NCI-H748 treated with DMSO at 0.1 percent for 48 hours (cell line): ENCODE results near the gene NLRC5.
"Not testable (repeated sequence)": the region's sequence is repeated elsewhere in the genome, so short reads cannot be mapped to it uniquely, and the experiment has no call there.

Experiments used
- DNase-seq: peaks from one replicate; lab custom pipeline; 2025; lab: John Stamatoyannopoulos, UW

Gene NLRC5

DNA sequence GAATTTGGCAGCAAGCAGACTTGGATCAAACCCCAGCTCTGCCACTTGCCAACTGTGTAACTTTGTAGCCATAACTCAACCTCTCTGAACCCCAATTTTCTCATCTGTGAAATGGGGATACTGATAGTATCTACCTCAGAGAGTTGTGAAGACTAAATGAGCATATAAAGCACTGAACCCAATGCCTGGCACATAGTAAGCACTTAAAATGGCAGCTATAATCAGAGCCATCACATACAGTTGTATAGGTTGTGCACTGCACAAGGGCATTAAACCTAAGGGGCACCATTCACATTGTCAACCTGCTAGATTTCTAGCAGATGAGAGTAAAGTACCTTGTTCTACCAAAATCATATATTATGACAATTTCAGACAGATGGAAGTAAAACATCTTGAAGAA lies 92.4 kb downstream of the NLRC5 start:
- DNase-seq, result no peak

DNA sequence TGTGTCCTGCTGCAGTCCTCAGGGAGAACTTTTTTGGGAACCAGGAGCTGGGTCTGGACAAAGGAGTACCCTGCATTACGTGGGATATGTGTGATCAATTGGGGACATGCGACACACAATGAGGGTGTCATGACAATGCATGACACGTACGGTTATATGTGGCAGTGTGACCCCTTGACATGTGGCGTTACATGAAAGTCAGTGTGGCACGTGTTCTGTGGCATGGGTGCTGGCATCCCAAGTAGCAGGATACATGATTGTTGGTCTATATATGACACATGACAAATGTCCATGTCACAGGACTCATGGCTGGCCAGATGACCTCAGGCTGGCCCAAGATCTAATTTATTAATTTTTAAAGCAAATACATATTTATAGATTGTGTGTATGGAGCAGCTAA lies 93.3 kb downstream of the NLRC5 start:
- DNase-seq, result no peak

DNA sequence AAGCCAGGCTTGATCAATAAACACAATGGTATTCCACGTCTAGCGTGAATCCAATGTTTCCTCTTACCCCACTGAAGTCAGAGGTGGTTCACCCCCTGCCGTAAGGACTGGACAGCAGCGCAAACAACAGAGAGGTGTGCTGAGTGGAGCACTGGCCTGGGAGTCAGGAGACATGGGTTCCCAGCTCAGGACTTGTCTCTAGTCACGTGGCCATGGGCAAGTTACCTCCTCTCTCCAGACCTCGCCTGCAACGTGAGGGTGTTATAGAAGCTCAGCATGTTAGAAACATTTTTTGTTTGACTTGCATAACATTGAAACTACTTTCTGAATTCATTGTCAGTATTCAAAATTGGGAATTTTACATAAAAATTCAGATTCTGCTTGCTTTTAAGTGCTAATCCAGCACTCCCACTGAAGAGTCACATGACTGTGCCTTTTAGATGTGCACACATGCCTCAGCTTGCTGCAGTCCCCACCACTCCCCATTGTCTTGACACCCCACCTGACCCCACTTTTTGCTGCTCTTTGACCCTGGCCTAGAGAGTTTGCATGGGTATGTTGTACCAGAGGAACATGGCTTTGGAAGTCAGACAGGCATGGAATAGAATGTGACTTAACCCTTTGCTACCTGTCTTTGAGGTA lies 94.2 kb downstream of the NLRC5 start:
- DNase-seq, result no peak

DNA sequence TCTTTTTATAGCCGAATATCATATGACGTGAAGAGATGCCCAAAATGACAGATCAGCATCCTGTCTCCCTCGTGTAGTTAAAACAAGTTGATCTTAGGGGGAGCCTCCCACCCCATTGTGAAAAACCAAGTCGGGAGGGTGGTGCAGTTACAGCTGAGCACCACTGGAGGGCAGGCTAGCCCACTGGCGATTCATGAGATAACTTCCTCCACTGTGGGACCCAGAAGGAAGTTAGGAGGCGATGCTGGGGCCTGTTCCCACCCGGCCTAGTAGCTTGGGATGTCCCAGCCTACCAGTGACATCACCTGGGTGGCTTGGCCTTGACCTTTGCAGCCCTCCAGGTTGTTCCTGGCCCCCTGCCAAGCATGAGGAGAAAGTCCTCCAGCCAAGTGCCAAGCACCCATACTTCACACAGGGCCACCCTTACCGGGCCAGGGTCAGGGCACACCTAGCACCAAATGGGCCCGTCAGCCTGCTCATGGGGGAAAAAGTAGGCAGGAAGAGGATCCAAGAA lies 95.0 kb downstream of the NLRC5 start:
- DNase-seq, result no peak

DNA sequence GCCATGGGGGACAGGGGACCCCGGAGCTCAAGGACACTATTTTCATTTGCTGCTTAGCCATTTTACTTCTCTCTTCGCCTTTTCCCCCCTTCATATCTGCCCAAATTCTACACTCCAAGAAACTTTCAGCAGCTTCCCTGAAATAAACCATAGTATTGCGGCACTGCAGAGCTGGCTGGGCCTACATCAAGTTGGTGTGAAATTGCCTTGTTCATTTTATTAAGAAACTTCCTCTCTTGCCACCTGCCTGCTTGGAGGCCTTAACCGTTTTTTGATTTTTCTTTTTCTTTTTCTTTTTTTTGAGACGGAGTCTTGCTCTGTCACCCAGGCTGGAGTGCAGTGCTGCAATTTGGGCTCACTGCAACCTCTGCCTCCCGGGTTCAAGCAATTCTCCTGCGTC lies 95.6 kb downstream of the NLRC5 start:
- DNase-seq, result no peak

DNA sequence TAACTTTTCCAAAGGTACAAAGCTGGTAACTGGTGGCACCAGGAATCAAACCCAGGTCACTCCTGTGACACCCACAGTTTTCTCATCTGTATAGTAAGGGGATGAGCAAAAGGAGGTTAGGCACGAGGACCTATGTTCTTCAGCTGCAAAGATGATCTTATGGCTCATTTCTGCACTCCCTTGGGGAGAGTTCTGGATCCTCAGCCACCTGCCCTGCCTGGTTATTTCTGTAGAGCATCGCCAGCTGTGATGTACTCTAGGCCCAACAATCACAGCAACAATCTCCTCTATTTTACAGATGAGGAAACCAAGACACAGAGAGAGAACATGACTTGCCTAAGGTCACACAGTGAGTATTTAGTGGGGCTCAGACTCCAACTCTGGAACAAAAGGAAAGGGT lies 97.6 kb downstream of the NLRC5 start:
- no peak for DNase-seq

DNA sequence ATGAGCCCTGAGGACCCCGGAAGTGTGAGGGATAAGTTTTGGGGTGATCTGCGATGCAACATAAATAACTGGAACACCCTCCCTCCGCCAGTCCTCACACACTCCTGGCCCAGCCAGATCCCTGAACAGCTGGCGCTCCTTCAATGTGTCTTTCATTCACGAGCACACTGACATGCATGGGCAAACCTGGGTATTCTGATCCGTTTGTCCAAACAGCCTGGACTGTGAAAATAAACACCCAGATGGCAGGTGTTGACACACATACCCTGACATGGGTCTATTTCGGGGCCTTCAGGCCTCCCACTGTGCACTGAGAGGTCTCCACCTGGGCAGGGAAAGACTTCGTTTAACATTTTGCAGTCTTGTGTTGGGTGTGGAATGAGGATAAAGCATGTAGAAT lies 100.0 kb downstream of the NLRC5 start:
- DNase-seq, result no peak

DNA sequence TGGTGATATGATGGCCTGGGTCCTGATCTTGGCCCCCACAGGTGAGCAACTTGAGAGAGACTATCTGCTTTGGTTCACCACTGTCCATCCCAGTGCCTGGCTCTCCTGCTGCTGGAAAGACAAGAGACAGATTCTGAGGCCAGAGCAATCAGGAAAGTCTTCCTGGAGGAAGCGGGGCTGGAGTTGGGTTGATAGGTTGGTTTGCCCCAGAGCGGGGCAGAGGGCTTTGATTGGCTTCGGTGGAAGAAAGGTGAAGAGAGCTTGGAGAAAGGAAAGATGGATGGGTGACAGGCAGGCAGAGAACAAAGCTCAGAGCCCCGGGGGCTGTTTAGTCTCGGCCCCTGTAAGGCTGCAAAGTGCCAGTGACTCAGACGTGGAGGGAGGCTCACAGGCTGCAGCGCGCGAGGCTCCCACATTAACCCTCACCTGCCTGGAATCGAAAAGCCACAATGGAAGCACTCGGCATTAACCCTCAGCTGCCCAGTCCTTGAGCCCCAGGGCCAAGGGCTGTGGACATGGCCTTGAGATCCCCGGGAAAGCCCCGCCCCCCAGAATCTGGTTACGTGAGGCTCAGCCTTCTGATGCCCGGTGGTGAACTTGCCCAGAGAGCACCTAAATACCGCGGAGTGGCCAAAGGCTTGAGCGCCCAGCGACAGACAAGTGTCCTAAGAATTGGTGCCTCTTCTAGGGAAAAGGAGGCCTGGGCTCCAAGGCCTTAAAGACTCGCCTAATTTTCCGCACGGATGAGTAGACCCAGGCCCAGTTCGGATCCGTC lies 102.0 kb downstream of the NLRC5 start:
- no peak for DNase-seq

DNA sequence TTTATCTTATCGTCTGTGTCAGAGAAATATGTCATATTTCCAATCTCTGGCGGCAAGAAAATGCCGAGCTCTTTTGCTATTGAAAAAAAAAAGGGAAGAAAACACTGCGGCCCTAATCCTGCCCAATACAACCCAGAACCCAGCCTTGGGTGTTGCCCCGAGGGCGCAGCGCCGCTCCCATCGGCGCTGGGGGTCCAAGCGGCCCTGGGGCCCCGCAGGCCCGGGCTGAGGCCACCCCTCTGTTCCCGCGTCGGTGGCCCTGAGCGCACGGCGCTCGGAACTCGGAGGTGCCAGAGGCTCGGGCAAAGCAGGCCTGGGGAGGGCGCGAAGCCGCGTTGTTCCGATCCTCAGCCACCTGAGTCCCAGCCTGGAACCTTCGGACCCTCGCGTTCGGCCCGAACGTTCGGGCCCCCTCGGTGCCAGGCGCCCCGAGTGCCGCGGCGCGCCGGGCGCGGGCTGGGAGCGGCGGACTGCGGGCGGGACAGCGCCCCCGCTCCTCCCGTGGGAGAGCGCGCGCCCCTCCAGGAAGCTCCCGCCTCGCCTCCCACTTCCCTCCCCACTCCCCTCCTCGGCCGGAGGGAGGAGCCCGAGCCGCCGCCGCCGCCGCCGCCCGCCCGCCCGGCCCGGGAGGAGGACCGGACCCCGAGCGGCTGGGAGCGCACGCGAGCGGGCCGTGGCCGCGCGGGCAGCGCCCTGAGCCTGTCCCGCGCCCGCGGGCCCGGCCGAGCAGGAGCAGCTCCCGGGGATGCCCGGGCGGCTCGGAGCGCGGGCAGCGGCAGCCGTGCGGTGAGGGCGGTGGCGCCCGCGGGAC lies 102.8 kb downstream of the NLRC5 start, which contains the start of gene CPNE2:
TSS of gene CPNE2 (plus strand) at position 609 of the 811 bp plus-strand sequence. CDS start 18,160 bp downstream, outside the sequence.
- no peak for DNase-seq

DNA sequence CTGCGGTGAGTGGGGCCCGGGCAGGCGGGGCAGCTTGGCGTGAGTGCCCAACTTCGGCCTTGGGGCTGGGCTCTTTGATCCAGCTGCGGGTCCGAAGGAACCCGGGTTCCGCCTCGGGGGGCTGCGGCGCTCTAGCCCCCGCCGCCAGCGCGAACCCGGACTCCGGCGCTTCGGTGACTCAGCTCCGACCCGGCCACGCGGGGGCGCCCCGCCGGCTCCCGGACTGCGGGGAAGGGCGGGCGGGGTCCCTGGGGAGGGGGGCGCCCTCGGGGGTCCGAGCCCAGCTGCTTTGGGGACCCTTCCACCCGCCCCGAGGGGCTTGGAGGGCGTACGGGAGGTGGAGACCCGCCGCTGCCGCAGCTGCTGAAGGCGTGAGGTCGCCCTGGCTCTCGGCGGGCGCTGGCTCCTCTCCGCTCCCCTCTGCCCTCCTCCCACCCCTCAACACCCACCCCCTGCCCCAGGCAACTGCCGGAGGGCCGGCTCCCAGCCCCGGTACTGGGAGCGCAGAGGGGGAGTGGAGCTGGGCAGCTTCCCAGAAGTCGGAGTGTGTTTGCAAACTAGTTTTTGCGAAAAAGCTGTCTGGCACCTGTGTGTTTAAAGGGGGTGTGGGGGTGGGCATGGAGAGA lies 103.5 kb downstream of the NLRC5 start:
- DNase-seq, result no peak

DNA sequence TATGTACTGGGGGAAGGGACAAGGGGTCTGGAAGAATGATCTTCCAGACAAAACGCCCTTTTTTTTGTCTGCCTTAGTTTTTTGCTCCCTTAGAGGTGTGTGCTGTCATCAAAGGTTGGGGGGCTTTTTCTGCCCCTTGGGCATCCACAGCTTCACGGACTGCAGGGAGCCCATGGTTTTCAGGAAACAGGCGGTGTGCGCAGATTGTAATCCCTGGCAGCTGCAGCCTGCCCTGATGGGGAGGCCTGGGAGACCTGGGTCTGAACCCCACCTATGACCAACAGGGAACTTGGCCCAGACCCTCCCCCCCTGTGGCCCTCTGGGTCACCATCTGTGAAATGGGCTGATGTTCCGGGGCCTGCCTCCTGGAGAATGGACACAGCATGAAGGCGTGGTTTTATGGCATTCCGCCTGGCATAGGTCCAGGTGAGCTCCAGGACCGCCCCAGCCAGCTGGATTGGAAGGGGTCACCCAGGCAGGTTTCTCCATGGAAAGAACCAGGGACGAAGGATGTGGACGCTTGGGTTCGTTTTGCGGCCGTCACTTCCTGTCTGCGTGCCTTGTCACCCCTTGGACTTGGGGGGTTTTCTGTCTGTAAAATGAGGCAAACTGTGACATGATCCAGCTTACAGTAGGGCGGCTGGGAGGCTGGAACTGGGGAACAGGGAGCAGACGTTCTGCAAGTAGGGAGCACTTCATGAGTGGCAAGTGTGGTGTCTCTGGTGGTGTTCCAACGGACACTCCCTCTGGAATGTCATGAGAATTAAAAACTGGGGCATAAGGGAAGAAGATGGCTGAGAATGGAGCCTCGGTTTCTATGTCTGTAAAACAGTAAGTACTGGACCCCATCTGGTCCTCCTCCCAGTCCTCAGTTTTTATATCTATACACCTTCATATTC lies 104.6 kb downstream of the NLRC5 start:
- DNase-seq, result no peak

DNA sequence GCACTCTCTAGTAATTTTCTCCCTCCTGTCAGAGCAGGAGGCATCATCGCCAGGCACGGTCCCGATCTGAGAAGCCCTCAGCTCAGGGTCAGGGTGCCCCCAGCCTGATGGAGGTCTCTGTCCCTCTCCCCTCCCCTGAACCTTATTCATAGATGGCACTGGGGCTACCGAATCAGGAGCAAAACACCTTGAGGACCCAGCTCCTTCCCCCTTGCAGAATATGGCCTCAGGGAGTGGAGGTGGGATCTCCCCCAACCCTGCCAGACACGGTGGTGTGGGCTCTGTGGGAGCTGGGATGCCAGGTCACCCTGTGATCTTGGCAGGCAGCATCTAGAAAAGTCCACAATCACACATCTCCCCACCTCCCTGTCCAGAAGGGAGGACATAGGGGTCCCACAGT lies 105.6 kb downstream of the NLRC5 start:
- DNase-seq, result no peak

DNA sequence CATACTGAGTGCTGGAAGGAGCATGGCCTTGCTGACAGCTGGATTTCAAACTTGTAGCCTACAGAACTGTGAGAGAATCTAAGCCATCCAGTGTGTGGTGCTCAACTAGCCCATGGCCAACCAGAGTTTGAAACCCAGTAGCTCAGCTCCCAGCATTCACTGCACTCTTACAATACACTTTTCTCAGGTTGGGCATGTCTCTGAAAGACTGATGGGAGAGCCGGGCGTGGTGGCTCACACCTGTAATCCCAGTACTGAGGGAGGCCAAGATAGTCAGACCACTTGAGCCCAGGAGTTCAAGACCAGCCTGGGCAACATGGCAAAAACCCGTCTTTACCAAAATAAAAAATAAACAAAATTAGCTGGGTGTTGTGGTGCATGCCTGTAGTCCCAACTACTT lies 106.8 kb downstream of the NLRC5 start:
- no peak for DNase-seq

DNA sequence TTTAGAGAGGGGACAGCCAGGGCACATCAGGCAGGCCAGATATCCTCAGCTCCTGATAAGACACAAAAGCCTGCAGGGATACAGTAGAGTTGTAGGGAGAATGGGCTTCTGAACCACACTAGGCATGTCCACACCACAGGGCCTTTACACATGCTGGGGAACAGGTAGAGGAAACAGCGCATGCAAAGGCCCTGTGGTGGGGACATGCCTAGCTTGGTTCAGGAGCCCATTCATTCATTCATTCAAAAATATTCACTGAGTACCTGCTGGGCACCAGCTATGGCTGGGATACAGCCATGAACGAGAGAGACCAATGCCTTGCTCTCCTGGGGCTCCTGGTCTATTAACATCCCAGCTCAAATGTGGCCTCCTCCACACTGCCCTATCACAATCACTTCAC lies 107.4 kb downstream of the NLRC5 start:
- DNase-seq, result no peak

DNA sequence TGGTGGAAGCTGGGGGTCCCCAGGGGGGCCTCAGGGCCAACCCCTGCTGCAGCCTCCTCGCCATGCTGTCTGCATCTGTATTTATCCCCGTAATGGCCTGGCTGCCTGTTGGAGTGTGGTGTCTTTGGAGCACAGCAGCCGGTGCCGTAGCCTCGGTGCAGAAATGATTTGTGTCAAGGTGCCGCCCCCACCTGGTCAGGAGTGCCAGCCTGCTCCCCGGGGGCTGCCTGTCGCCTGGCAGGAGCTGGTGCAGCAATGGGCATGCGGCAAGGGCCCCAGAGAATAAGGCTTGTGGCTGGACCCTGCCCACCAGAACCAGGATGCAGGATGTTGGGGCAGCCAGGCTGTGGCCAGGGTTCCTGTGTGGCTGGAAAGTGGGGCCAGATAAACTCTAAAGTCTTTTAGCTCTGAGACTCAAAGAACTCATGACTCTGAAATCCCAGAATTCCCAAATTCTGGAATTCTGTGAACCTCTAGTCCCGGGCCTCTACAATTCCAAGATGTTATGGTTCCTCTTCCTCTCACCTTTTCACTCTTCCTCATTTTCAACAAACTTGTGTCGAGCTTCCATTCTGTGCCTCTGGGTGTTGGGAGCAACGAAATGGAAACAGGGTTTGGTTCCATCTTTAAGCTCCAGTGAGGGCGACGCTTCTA lies 109.0 kb downstream of the NLRC5 start:
- DNase-seq, result no peak

DNA sequence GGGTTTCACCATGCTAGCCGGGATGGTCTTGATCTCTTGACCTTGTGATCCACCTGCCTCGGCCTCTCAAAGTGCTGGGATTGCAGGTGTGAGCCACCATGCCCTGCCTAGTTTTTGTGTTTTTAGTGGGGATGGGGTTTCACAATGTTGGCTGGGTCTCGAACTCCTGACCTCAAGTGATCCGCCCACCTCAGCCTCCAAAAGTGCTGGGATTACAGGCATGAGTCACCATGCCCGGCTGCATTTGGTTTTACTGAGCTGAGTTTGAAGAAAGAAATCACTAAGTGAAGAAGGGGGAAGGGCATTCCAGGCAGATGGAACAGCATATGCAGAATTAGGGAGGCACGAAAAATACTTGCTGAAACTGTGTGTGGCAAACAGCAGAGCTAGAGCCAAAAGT lies 110.6 kb downstream of the NLRC5 start:
- DNase-seq, result not testable (repeated sequence)

DNA sequence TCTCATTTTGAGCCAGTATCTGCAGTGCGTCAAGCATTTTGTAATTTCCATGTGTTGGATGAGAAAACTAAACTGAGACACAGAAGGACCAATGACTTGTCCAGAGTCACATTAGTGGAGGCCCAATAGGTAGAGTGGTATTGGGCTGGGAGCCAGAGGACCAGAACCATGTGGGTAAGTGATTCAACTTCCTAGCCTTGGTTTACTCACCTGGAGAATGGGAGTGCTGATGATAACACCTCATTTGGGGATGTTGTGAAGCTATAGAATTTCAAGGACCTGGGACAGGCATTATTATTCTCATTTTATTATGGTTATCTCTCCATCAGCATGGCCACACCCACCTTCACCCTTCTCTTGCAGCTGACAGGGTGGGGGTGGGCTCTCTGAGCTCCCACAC lies 111.1 kb downstream of the NLRC5 start:
- DNase-seq, result no peak

DNA sequence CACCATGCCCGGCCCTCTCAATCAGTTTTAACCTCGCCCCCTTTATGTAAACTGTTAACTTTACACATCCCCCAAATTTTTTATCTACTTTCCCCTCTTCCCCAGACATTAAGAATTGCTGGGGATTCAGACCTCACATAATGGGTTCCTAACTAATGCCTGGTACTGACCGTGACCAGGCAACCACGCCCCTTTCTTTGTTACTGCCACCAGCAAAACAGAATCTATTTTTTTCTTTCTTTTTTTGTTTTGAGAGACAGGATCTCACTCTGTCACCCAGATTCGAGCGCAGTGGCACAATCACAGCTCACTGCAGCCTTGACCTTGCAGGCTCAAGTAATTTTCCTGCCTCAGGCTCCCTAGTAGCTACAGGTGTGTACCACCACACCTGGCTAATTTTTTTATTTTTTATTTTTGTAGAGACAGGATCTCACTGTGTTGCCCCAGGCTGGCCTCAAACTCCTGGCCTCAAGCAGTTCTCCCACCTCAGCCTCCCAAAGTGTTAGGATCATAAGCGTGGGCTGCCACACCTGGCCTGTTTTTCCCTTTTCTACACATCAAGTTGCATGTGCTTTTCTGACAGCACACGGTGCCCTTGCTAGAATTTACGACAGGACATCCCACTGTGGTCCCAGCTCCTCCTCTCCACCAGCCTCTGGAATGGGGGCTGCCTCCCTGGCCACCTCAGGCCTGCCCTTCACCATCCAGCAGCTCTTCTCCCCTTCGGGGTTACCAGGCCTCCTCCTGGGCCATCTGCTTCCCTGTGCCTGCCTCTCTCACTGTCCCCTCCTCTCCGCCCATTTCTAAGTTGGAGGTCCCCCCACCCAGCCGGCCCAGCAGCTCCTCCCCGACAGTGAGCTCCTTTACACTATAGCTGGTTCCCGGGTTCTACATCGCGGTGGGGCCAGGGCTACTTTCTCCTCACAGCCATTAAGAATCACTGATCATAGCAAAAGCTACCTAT lies 113.8 kb downstream of the NLRC5 start:
- DNase-seq, result no peak

DNA sequence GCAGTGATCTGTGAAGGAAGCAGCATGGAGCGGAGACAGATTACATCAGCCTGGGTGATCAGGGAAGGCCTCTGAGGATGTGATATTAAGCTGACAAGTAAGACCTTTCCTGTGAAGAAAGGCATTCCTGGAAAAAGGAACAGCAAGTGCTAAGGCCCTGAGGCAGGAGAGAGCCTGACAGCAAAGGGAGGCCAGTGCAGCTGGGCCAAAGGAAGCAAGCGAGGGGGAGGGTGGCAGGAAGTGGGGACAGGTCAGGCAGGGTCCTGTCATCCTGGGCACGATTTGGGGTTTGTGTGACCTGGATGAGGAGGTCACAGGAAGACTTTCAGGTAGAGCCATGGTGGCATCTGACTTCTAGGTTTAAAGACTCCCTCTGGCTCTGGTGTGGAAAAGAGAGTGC lies 115.3 kb downstream of the NLRC5 start:
- no peak for DNase-seq
